Forelimb muscle (tissue), 1 donor: Measurements from ENCODE around the gene FRMD4A. TPM values are rescaled to one million over a fixed set of nuclear protein-coding genes. Genes with fewer than 3 reads are reported as not detected.
A peak's percentile ranks its signal among the peaks of the same experiment; 100 is the strongest.

ENCODE experiments used
- DNase-seq: peaks from one replicate; pipeline ENCODE4 v3.0.0-alpha.2; 2013; ENCODE audit warnings: low read depth
- polyA plus RNA-seq: library from polyadenylated mRNA; unstranded; fragments of 120-200 nt; gene quantifications from one replicate; pipeline ENCODE4 v1.2.1, GENCODE V29; 2013; ENCODE audit not compliant: insufficient read length

The FRMD4A gene
- polyA plus RNA-seq, 1 donor, result 36.3 TPM

GRCh38 chr10:13705526-13706174 is 625.1 kb downstream of the FRMD4A start:
- DNase-seq, result no peak

GRCh38 chr10:13704964-13705363 is 625.8 kb downstream of the FRMD4A start:
- no peak for DNase-seq

- DNase-seq, result no peak
Measured at GRCh38 chr10:13703997-13704536, 626.7 kb downstream of the FRMD4A start.

- DNase-seq, result no peak
Measured at GRCh38 chr10:13703101-13703818, 627.5 kb downstream of the FRMD4A start.

DNA sequence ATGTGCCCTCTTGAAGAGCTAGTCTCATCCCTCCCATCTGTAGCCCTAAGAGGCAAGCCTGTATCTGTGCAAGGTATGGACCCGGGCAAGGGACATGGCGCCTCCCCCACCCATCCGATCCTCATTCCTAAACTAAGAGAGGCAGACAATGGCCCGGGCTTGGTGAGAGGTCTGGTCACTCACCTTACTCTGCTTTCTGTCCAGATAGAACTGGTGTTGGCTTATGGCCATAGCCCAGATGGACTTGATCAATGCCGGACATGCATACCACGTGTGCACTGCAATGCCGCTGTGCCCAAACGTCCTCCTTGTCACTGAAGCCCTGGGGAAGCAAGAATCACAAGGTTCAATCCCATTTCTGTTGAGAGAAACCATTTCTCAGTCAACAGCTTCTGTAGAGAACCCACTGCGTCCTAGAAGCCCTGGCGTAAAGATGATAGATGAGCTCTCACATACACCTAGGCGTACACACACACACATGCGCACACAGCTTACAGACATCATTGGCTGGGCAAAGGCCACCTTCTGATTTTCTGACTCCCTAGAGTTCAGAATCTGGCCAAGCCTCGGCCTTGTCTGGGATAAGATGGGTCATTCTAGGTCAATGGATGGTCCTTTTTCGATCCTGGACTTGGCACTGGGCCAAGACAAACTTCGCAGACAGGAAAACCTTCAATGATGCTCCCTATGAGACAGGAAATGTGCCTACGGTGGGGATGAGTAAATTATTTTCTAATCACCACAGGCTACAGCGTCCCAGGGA is 629.4 kb downstream of the FRMD4A start:
- no peak for DNase-seq

- DNase-seq, result no peak
Measured at GRCh38 chr10:13700473-13701144, 630.1 kb downstream of the FRMD4A start.

DNA sequence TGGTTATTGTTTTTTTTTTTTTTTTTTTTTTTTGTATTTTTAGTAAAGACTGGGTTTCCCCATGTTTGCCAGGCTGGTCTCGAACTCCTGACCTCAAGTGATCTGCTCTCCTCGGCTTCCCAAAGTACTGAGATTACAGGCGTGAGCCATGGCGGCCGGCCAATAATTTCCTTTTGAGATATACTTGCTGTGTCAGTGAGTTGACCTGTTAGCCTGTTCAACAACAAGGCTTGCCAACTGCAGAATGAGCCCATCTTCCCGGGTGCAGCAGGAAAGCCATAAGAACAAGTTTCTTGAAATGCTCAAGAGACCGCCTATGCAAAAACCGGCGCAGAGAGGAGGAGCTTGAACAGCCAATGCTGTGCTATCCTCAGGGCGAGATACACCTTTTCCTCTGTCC is 631.5 kb downstream of the FRMD4A start:
- DNase-seq, result no peak

DNA sequence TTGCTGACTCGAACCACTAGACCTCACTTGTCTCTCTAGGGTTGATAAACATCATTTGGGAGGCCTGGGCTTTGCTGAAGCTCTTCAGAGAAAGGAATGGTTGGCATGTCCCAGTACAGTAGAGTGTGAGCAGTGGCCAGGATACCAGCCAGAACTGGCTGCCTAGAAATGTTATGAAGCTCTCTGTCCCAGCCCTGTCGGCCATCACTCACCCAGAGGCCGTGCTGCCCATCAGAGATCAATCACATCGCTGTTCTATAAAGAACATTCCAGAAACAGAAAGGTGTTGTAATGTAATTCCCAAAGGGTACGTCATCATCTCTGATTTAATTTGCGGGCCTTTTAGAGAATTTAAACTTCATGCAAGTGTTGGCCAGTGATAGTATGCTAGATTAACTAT is 632.5 kb downstream of the FRMD4A start:
- DNase-seq, result no peak

DNA sequence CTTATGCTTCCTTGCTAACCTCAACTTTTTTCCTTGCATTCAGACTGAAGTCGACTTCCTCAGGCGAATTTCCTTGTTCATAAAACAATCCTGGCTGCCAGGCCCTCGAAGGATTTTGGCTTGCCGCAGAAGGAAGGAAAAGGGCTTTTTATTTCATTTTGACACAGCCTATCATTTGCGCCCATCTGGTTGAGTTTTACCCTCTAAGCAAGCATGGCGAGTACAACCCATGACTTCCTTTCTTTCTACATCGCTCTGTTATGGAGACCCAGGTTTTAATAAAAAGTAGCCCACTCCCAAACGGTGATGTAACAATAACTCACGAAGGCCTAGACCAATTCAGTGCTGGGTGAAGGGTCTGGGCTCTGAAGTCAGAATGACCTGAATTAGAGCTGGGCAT is 634.7 kb downstream of the FRMD4A start:
- DNase-seq, result no peak

DNA sequence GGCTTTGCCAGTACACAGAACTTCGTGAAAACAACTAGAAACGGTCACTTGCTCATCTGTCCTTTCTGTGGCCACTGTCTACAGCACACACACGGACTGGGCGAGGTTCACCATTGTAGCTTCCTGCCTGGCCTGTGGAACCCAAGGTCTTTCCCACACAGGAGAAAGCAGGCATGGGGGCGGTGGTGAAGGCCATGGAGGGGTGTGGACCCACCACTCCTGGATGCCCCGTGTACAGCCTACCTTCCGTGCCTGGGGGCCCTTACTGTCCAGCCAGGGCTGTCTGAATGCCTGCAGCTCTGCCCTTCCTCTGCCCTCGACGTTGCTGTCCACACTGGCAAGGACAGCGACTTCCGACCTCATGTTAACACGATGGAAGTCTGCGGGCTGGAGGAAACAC is 635.1 kb downstream of the FRMD4A start:
- no peak for DNase-seq

DNA sequence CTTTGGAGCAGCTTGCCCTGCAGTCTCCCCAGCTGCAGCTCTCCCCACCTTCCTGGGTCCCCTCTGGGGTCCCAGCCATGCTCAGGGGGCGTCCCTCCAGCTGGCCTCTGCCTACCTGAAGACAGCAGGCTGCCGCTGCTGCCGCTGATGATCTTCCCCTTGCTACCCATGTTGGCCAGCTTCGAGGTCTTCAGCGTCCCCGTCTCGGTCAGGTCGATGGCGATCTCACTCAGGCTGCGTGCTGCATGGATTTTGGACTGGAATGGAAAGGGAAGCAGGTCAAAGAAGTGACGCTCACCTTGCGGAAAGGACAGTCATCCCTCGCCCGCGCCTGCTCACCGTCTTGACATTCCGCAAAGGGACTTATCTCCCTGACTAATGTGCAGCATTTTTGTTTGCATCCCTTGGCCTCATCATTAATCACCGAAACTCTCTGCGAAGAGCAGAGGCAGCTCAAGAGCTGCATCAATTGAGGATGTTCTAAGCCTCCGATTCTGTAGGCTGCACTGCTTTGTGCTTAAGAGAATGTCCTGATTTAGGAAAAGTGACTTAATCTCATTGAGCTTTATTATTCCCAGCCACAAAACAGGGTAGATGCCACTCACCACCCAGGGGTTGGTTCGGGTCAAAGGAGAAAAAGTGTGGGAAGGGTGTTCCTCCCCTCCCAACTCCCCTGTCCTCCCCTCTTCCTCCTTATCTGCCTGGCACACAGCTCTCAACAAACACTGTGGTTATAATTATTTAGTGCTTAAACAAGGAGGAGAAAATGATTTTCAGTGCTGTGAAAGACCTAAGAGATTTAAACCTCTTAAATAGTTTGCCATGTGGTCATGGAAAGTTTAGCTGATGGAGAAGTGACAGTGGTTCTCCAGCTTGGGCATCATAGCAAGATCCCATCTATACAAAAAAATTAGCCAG is 636.7 kb downstream of the FRMD4A start:
- no peak for DNase-seq

DNA sequence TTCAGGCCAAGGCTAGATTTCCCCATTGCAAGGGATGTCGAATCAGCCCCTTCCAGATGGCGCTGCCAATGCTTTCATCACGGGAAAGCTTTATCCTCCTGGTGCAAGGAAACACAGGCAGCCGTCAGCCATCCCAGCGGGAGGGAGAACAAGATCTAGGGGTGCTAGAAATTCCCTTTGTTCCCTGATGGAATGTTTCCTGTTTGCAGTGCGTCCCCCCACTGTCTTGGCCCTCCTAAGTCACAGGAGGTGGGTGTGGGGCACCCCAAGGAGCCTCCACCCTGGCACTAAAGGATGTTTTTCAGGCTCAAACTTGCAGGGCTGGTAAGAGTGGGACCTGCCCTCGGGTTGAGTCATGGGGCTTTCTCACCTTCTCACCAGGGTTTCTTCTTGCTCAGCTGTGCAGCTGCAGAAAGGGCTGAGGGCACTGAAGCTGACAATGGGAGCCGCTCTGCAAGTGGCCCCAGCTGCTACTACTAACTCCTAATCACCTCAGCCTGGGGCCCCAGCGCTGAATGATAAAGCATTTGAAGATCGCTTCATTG is 640.4 kb downstream of the FRMD4A start:
- DNase-seq, result no peak

- DNase-seq, result no peak
Measured at GRCh38 chr10:13686331-13686752, 644.4 kb downstream of the FRMD4A start.

GRCh38 chr10:13685885-13686284 is 644.8 kb downstream of the FRMD4A start:
- DNase-seq, result no peak

DNA sequence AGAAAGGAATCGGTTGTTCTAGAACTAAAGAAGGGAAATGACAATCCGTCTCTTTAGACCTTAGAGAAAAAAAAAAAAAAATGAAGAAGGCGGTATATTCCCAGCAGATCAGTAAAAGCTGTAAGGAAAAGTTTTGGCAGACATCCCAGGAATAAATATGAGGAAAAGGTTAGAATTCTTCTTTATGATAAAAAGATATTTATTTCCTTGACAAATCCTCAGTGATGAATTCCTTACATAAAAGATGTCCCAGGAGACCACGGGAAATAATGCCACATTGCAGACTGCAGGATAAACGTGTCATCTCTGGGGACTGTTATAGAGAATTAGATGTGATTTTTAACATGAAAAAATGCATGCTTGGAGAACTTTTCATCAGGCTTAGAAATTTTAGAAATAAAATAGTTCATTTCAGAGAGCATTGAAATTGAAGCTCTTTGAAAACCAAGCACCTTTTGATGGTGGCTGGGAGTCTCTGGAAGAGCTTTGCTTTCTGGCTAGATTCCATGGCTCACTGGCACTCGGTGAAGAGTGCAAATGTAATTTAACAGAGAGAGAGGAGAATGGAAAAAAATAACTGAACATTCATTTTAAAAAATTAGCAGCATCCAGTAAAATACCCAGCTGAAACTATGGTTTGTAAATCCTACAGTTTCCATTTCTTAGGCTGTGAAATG is 645.8 kb downstream of the FRMD4A start:
- DNase-seq, result peak; percentile 17

- DNase-seq, result peak; percentile 62
Measured at GRCh38 chr10:13684252-13684791, 646.4 kb downstream of the FRMD4A start.

- DNase-seq, result no peak
Measured at GRCh38 chr10:13683017-13683416, 647.7 kb downstream of the FRMD4A start.

GRCh38 chr10:13681960-13682359 is 648.8 kb downstream of the FRMD4A start:
- DNase-seq, result no peak

- DNase-seq, result no peak
Measured at GRCh38 chr10:13681528-13681927, 649.2 kb downstream of the FRMD4A start.

DNA sequence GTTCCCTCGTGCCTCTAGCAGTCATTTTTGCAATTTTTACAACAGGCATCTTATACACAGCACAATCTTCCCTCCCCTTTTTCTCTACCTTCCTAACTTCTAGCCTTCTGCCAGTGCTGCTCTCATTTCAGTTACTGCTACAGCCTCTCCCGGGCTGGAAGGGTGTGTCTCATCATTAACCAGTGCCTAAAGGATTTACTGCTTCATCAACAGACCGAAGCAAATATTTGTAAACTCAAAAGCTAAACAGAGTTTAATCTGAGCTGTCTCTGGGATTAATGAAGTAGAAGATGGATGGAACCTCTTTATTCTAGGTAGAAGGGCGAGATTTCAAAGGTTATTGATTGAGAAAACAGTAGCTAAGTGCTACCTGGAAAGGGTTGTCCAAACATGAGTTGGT is 649.6 kb downstream of the FRMD4A start:
- no peak for DNase-seq
